Mesendoderm (in vitro differentiated cells): ENCODE results near the gene PCK2.
A peak's percentile ranks its signal among the peaks of the same experiment; 100 is the strongest.

Experiments used
- DNase-seq: peaks from one replicate; pipeline ENCODE4 v3.0.0; 2013
- H2AK5ac ChIP-seq: 2 replicates; pipeline ENCODE4 v1.6.1; 2013; ENCODE audit warnings: low read length, inconsistent platforms
- H2BK120ac ChIP-seq: 2 replicates; pipeline ENCODE4 v1.6.1; 2013; ENCODE audit warnings: low read depth, mild to moderate bottlenecking, low read length, moderate library complexity, mixed read lengths
- H2BK15ac ChIP-seq: replicated peaks from 2 replicates; pipeline ENCODE4 v1.6.1; 2013; ENCODE audit warnings: low read depth, mild to moderate bottlenecking, moderate library complexity
- H2BK5ac ChIP-seq: 2 replicates; pipeline ENCODE4 v1.6.1; 2013; ENCODE audit warnings: low read length, inconsistent platforms
- H3K18ac ChIP-seq: 2 replicates; pipeline ENCODE4 v1.6.1; 2013; ENCODE audit warnings: mild to moderate bottlenecking, low read length, mixed read lengths
- H3K23ac ChIP-seq: one replicate; pipeline ENCODE4 v1.6.1; 2013; ENCODE audit warnings: low read length
- H3K27ac ChIP-seq: 2 replicates; pipeline ENCODE4 v1.5.1; 2013; ENCODE audit warnings: low read depth, mild to moderate bottlenecking, inconsistent platforms, low read length, moderate library complexity
- H3K27me3 ChIP-seq: 2 replicates; pipeline ENCODE4 v1.6.1; 2013; ENCODE audit warnings: low read length, control low read depth, mild to moderate bottlenecking, inconsistent platforms; ENCODE audit not compliant: insufficient read depth, poor library complexity
- H3K36me3 ChIP-seq: 2 replicates; pipeline ENCODE4 v1.6.1; 2013; ENCODE audit warnings: low read length, inconsistent platforms; ENCODE audit not compliant: control insufficient read depth, insufficient read depth
- H3K4ac ChIP-seq: one replicate; pipeline ENCODE4 v1.6.1; 2013; ENCODE audit warnings: low read depth, mild to moderate bottlenecking, low read length, moderate library complexity
- H3K4me1 ChIP-seq: 2 replicates; pipeline ENCODE4 v1.6.1; 2013; ENCODE audit warnings: low read depth, low read length, inconsistent platforms; ENCODE audit not compliant: control insufficient read depth
- H3K4me2 ChIP-seq: 2 replicates; pipeline ENCODE4 v1.6.1; 2013; ENCODE audit warnings: low read length
- H3K4me3 ChIP-seq: 2 replicates; pipeline ENCODE4 v1.5.1; 2013; ENCODE audit warnings: mild to moderate bottlenecking, low read length
- H3K56ac ChIP-seq: one replicate; pipeline ENCODE4 v1.6.1; 2013; ENCODE audit warnings: low read length
- H3K79me1 ChIP-seq: 2 replicates; pipeline ENCODE4 v1.6.1; 2013; ENCODE audit warnings: low read length, inconsistent platforms
- H3K79me2 ChIP-seq: 2 replicates; pipeline ENCODE4 v1.6.1; 2013; ENCODE audit warnings: mild to moderate bottlenecking, low read length; ENCODE audit not compliant: control insufficient read depth, insufficient read depth
- H3K9ac ChIP-seq: 2 replicates; pipeline ENCODE4 v1.6.1; 2013; ENCODE audit warnings: low read length, inconsistent platforms
- H4K5ac ChIP-seq: one replicate; pipeline ENCODE4 v1.6.1; 2013; ENCODE audit warnings: low read length
- H4K8ac ChIP-seq: one replicate; pipeline ENCODE4 v1.6.1; 2013; ENCODE audit warnings: low read depth, mild to moderate bottlenecking, control low read depth, low read length, moderate library complexity
- WGBS: extraction: QIAGEN DNeasy Blood & Tissue Kit; methylation state at CpG from one replicate; pipeline ENCODE4 v1.1.7; 2013; ENCODE audit warnings: low lambda C conversion rate, missing lambda C conversion rate; ENCODE audit not compliant: insufficient coverage; ENCODE audit errors: extremely low coverage; 5-methylcytosine and 5-hydroxymethylcytosine counted together

PCK2 gene

GRCh38 chr14:24081739-24082211 is 12.3 kb upstream of the PCK2 start:
- Histone ChIP-seq H3K4me3 (no peak overlapping the region), H3K27ac (no peak overlapping the region), H3K4ac (no peak overlapping the region), H3K36me3 (no peaks in the 10 kb centered on the region), H3K56ac (peak overlapping the region; percentile 92), H2BK120ac (no peak overlapping the region), H2BK5ac (no peak overlapping the region), H3K18ac (peak overlapping the region; percentile 43), H3K4me1 (peaks cover 9% of the 10 kb centered on the region), H3K27me3 (no peaks in the 10 kb centered on the region), H4K5ac (no peak overlapping the region), H2AK5ac (no peak overlapping the region), H2BK15ac (no peak overlapping the region), H3K23ac (peak overlapping the region; percentile 29), H4K8ac (no peak overlapping the region), H3K4me2 (peak overlapping the region; percentile 35), H3K9ac (peak overlapping the region; percentile 57), H3K79me2 (no peaks in the 10 kb centered on the region), H3K79me1 (no peaks in the 10 kb centered on the region)
- WGBS: no CpG with 5 or more reads among the region's 26 CpGs
- DNase-seq: peak; percentile 23

- H2BK5ac ChIP-seq: no peak overlapping the region
These were observed 11.6 kb upstream of the PCK2 start for GRCh38 chr14:24082411-24083080.

GRCh38 chr14:24083462-24083861 is 10.6 kb upstream of the PCK2 start:
- Histone ChIP-seq H3K79me1 (no peaks in the 10 kb centered on the region), H3K4me3 (no peak overlapping the region), H3K79me2 (no peaks in the 10 kb centered on the region), H3K27me3 (no peaks in the 10 kb centered on the region), H3K4ac (no peak overlapping the region), H3K18ac (no peak overlapping the region), H2AK5ac (no peak overlapping the region), H4K8ac (no peak overlapping the region), H3K9ac (no peak overlapping the region), H4K5ac (no peak overlapping the region), H2BK5ac (no peak overlapping the region), H3K4me2 (no peak overlapping the region), H3K27ac (no peak overlapping the region), H2BK15ac (no peak overlapping the region), H3K4me1 (peaks cover 9% of the 10 kb centered on the region), H3K56ac (no peak overlapping the region), H3K36me3 (no peaks in the 10 kb centered on the region), H2BK120ac (no peak overlapping the region), H3K23ac (no peak overlapping the region)
- WGBS: no CpG with 5 or more reads among the region's 3 CpGs
- no peak for DNase-seq

More at GRCh38 chr14:24082411-24083080, 11.6 kb upstream of the PCK2 start:
- H2AK5ac ChIP-seq: peak overlapping the region; percentile 37
- no peak overlapping the region for H3K23ac ChIP-seq
- H3K79me2 ChIP-seq: no peaks in the 10 kb centered on the region
- no peak overlapping the region for H3K4me2 ChIP-seq
- peaks cover 9% of the 10 kb centered on the region for H3K4me1 ChIP-seq
- no peak overlapping the region for H2BK15ac ChIP-seq
- H3K27ac ChIP-seq: no peak overlapping the region
- H2BK120ac ChIP-seq: no peak overlapping the region
- no CpG with 5 or more reads among the region's 5 CpGs for WGBS
- no peak overlapping the region for H3K4ac ChIP-seq
- no peaks in the 10 kb centered on the region for H3K79me1 ChIP-seq
- no peaks in the 10 kb centered on the region for H3K27me3 ChIP-seq
- H3K36me3 ChIP-seq: no peaks in the 10 kb centered on the region
- H3K4me3 ChIP-seq: no peak overlapping the region
- no peak overlapping the region for H3K18ac ChIP-seq
- H3K9ac ChIP-seq: peak overlapping the region; percentile 57
- no peak for DNase-seq
- peak overlapping the region; percentile 92 for H3K56ac ChIP-seq
- H4K8ac ChIP-seq: no peak overlapping the region
- no peak overlapping the region for H4K5ac ChIP-seq

- no peak overlapping the region for H3K4me2 ChIP-seq
- no peak overlapping the region for H4K8ac ChIP-seq
- H3K18ac ChIP-seq: no peak overlapping the region
- H3K27me3 ChIP-seq: no peaks in the 10 kb centered on the region
- no peak overlapping the region for H2AK5ac ChIP-seq
- no peak overlapping the region for H3K23ac ChIP-seq
- H3K4me1 ChIP-seq: peaks cover 9% of the 10 kb centered on the region
- H3K4me3 ChIP-seq: no peak overlapping the region
- no peak overlapping the region for H2BK5ac ChIP-seq
- no peak overlapping the region for H4K5ac ChIP-seq
- H3K9ac ChIP-seq: no peak overlapping the region
- H3K56ac ChIP-seq: no peak overlapping the region
- H3K79me2 ChIP-seq: no peaks in the 10 kb centered on the region
- no peak overlapping the region for H2BK15ac ChIP-seq
- H3K27ac ChIP-seq: no peak overlapping the region
- WGBS: no CpG with 5 or more reads among the region's 2 CpGs
- H3K79me1 ChIP-seq: no peaks in the 10 kb centered on the region
- no peak overlapping the region for H2BK120ac ChIP-seq
- no peak overlapping the region for H3K4ac ChIP-seq
- DNase-seq: peak; percentile 31
- H3K36me3 ChIP-seq: no peaks in the 10 kb centered on the region
These were observed 9.7 kb upstream of the PCK2 start for GRCh38 chr14:24084440-24084839.

- H2BK15ac ChIP-seq: no peak overlapping the region
- no peak overlapping the region for H3K56ac ChIP-seq
- no peak overlapping the region for H3K9ac ChIP-seq
- H4K8ac ChIP-seq: no peak overlapping the region
- no peak overlapping the region for H3K27ac ChIP-seq
- no CpG with 5 or more reads among the region's 3 CpGs for WGBS
- no peak overlapping the region for H2BK120ac ChIP-seq
- no peak overlapping the region for H4K5ac ChIP-seq
- H3K18ac ChIP-seq: no peak overlapping the region
- no peaks in the 10 kb centered on the region for H3K27me3 ChIP-seq
- no peaks in the 10 kb centered on the region for H3K79me2 ChIP-seq
- H3K4me3 ChIP-seq: no peak overlapping the region
- no peaks in the 10 kb centered on the region for H3K36me3 ChIP-seq
- H2BK5ac ChIP-seq: no peak overlapping the region
- no peak overlapping the region for H3K4me2 ChIP-seq
- no peak overlapping the region for H3K4ac ChIP-seq
- no peak overlapping the region for H3K23ac ChIP-seq
- no peaks in the 10 kb centered on the region for H3K79me1 ChIP-seq
- DNase-seq: no peak
- H2AK5ac ChIP-seq: no peak overlapping the region
- H3K4me1 ChIP-seq: peaks cover 9% of the 10 kb centered on the region
These were observed 8.9 kb upstream of the PCK2 start for GRCh38 chr14:24085215-24085614.
